SK-N-SH treated with all-trans-retinoic acid at 6 μM for 48 hours (cell line): ENCODE measurements around the gene FXR1.

Source experiments
- ATAC-seq: fragments of 200-7000 bp; cut with Tn5 transposase; 3 replicates; pipeline ENCODE4 v1.9.1; 2020; ENCODE audit warnings: mild to moderate bottlenecking, moderate library complexity
- ARNTL ChIP-seq: fragments of 450-650 bp; formaldehyde crosslinking; IDR thresholded peaks from 2 replicates; pipeline ENCODE4 v1.5.0; 2020; ENCODE audit warnings: low read depth, mild to moderate bottlenecking, moderate library complexity, borderline replicate concordance
- BACH2 ChIP-seq: fragments of 250-450 bp; sonication (Bioruptor Pico); IDR thresholded peaks from 2 replicates; pipeline ENCODE4 v1.9.0; 2021; ENCODE audit warnings: mild to moderate bottlenecking, borderline replicate concordance
- CREB5 ChIP-seq: fragments of 250-450 bp; sonication (Bioruptor Pico); IDR thresholded peaks from 2 replicates; pipeline ENCODE4 v1.5.1; 2020; ENCODE audit warnings: low read depth, mild to moderate bottlenecking, moderate library complexity
- CSDC2 ChIP-seq: fragments of 250-450 bp; sonication (Bioruptor Pico); IDR thresholded peaks from 2 replicates; pipeline ENCODE4 v1.5.0; 2020; ENCODE audit warnings: mild to moderate bottlenecking, moderate library complexity
- CSRNP3 ChIP-seq: fragments of 250-450 bp; sonication (Bioruptor Pico); IDR thresholded peaks from 2 replicates; pipeline ENCODE4 v1.5.1; 2021; ENCODE audit warnings: mild to moderate bottlenecking, moderate library complexity
- ESRRG ChIP-seq: fragments of 250-450 bp; sonication (Bioruptor Pico); IDR thresholded peaks from 2 replicates; pipeline ENCODE4 v1.6.1; 2021; ENCODE audit warnings: mild to moderate bottlenecking
- GLIS3 ChIP-seq: fragments of 250-450 bp; sonication (Bioruptor Pico); IDR thresholded peaks from 2 replicates; pipeline ENCODE4 v1.5.0; 2020; ENCODE audit warnings: mild to moderate bottlenecking, moderate library complexity
- ISL1 ChIP-seq: fragments of 250-450 bp; sonication (Bioruptor Pico); IDR thresholded peaks from 2 replicates; pipeline ENCODE4 v2.1.2; 2022; ENCODE audit warnings: mild to moderate bottlenecking, moderate library complexity
- OSR1 ChIP-seq: fragments of 250-450 bp; sonication (Bioruptor Pico); IDR thresholded peaks from 2 replicates; pipeline ENCODE4 v1.8.0; 2022; ENCODE audit warnings: moderate library complexity, mild to moderate bottlenecking, inconsistent platforms
- PATZ1 ChIP-seq: fragments of 250-450 bp; sonication (Bioruptor Pico); IDR thresholded peaks from 2 replicates; pipeline ENCODE4 v1.8.0; 2020; ENCODE audit warnings: mild to moderate bottlenecking, moderate library complexity, borderline replicate concordance
- POU6F1 ChIP-seq: fragments of 250-450 bp; sonication (Bioruptor Pico); IDR thresholded peaks from 2 replicates; pipeline ENCODE4 v1.8.0; 2021; ENCODE audit warnings: low read depth, mild to moderate bottlenecking, moderate library complexity, borderline replicate concordance
- PPARA ChIP-seq: fragments of 250-450 bp; sonication (Bioruptor Pico); IDR thresholded peaks from 2 replicates; pipeline ENCODE4 v1.5.0; 2020; ENCODE audit warnings: mild to moderate bottlenecking, borderline replicate concordance
- RARB ChIP-seq: fragments of 250-450 bp; sonication (Bioruptor Pico); IDR thresholded peaks from 2 replicates; pipeline ENCODE4 v1.8.0; 2021; ENCODE audit warnings: mild to moderate bottlenecking, moderate library complexity
- SNAI2 ChIP-seq: fragments of 250-450 bp; sonication (Bioruptor Pico); IDR thresholded peaks from 2 replicates; pipeline ENCODE4 v1.5.0; 2020; ENCODE audit warnings: mild to moderate bottlenecking, moderate library complexity
- TCF4 ChIP-seq: fragments of 250-450 bp; sonication (Bioruptor Pico); IDR thresholded peaks from 2 replicates; pipeline ENCODE4 v1.8.0; 2021; ENCODE audit warnings: mild to moderate bottlenecking, moderate library complexity, borderline replicate concordance
- TOX ChIP-seq: fragments of 250-450 bp; sonication (Bioruptor Pico); IDR thresholded peaks from 2 replicates; pipeline ENCODE4 v1.8.0; 2021; ENCODE audit warnings: mild to moderate bottlenecking, moderate library complexity, borderline replicate concordance
- TSHZ2 ChIP-seq: fragments of 250-450 bp; sonication (Bioruptor Pico); IDR thresholded peaks from 2 replicates; pipeline ENCODE4 v1.5.0; 2020; ENCODE audit warnings: mild to moderate bottlenecking, moderate library complexity
- ZC3H10 ChIP-seq: fragments of 250-450 bp; sonication (Bioruptor Pico); IDR thresholded peaks from 2 replicates; pipeline ENCODE4 v1.5.1; 2021; ENCODE audit warnings: mild to moderate bottlenecking, moderate library complexity
- ZFP3 ChIP-seq: fragments of 250-450 bp; sonication (Bioruptor Pico); IDR thresholded peaks from 2 replicates; pipeline ENCODE4 v1.5.0; 2020; ENCODE audit warnings: mild to moderate bottlenecking, moderate library complexity
- ZFP30 ChIP-seq: fragments of 450-650 bp; formaldehyde crosslinking; IDR thresholded peaks from 2 replicates; pipeline ENCODE4 v1.5.0; 2022; ENCODE audit warnings: mild to moderate bottlenecking, moderate library complexity
- ZNF565 ChIP-seq: fragments of 450-650 bp; formaldehyde crosslinking; conservative IDR thresholded peaks from 2 replicates; pipeline ENCODE4 v1.5.0; 2020; ENCODE audit warnings: low read depth, mild to moderate bottlenecking, moderate library complexity
- ZNF70 ChIP-seq: fragments of 450-650 bp; formaldehyde crosslinking; IDR thresholded peaks from 2 replicates; pipeline ENCODE4 v1.5.0; 2020; ENCODE audit warnings: mild to moderate bottlenecking, moderate library complexity
- ZNF8 ChIP-seq: fragments of 450-650 bp; formaldehyde crosslinking; IDR thresholded peaks from 2 replicates; pipeline ENCODE4 v1.5.0; 2020; ENCODE audit warnings: mild to moderate bottlenecking, moderate library complexity

Gene FXR1

GRCh38 chr3:180973543-180973942 lies 61.1 kb downstream of the FXR1 start:
- TF ChIP-seq ZFP3 (CRISPR knock-in tag) (no peak), RARB (CRISPR knock-in tag) (no peak), ZNF565 (CRISPR knock-in tag) (no peak), CREB5 (CRISPR knock-in tag) (no peak), GLIS3 (CRISPR knock-in tag) (no peak), TOX (no peak), TSHZ2 (CRISPR knock-in tag) (no peak), ZFP30 (CRISPR knock-in tag) (no peak), OSR1 (no peak), ZNF8 (CRISPR knock-in tag) (no peak), CSDC2 (no peak), ARNTL (CRISPR knock-in tag) (no peak)
- ATAC-seq = no peak

- ATAC-seq = no peak
- TF ChIP-seq GLIS3 (CRISPR knock-in tag) = no peak
- no peak for TF ChIP-seq ISL1 (CRISPR knock-in tag)
- no peak for TF ChIP-seq ARNTL (CRISPR knock-in tag)
- no peak for TF ChIP-seq TOX
- TF ChIP-seq PATZ1 (CRISPR knock-in tag) = no peak
- no peak for TF ChIP-seq BACH2 (CRISPR knock-in tag)
Observed at GRCh38 chr3:180974286-180974685, 61.8 kb downstream of the FXR1 start.

- no peak for ATAC-seq
- TF ChIP-seq ZFP30 (CRISPR knock-in tag) = no peak
- no peak for TF ChIP-seq SNAI2 (CRISPR knock-in tag)
- no peak for TF ChIP-seq CREB5 (CRISPR knock-in tag)
- no peak for TF ChIP-seq CSRNP3
- TF ChIP-seq ZNF8 (CRISPR knock-in tag) = no peak
- no peak for TF ChIP-seq BACH2 (CRISPR knock-in tag)
- TF ChIP-seq ZNF70 (CRISPR knock-in tag) = no peak
- TF ChIP-seq RARB (CRISPR knock-in tag) = no peak
- no peak for TF ChIP-seq PATZ1 (CRISPR knock-in tag)
- TF ChIP-seq ESRRG (CRISPR knock-in tag) = no peak
- no peak for TF ChIP-seq TOX
- TF ChIP-seq PPARA (CRISPR knock-in tag) = no peak
- TF ChIP-seq ZNF565 (CRISPR knock-in tag) = no peak
- TF ChIP-seq TCF4 (CRISPR knock-in tag) = no peak
- no peak for TF ChIP-seq OSR1
- TF ChIP-seq ZFP3 (CRISPR knock-in tag) = no peak
- TF ChIP-seq ARNTL (CRISPR knock-in tag) = no peak
- TF ChIP-seq ZC3H10 (CRISPR knock-in tag) = no peak
- no peak for TF ChIP-seq POU6F1 (CRISPR knock-in tag)
Observed at GRCh38 chr3:180977498-180977897, 65.0 kb downstream of the FXR1 start.
